Measurements from ENCODE around the gene QPCT. TPM values are rescaled to one million over a fixed set of nuclear protein-coding genes. Genes with fewer than 3 reads are reported as not detected.

The QPCT gene
- total RNA-seq, 1 donor from 2014 or later = 2.1 TPM

DNA sequence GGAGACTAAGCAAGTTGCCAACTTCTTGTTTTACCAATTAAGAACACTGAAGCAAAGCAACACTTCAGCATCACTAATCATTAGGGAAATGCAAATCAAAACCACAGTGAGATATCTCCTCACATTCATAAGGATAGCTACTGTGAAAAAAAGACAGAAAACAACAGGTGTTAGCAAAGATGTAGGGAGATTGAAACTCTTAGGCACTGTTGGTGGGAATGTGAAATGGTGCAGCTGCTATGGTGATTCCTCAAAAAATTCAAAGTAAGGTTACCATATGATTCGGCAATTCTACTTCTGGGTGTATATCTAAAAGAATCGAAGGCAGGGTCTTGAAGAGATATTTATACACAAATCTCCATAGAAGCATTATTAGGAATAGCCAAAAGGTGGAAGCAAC, 11.2 kb upstream of the QPCT start:
- peaks cover 64% of the 10 kb centered on the region for H3K27me3 Mint-ChIP-seq
- no peak overlapping the region for H3K4me3 Mint-ChIP-seq
- no peaks in the 10 kb centered on the region for H3K36me3 Mint-ChIP-seq (ENCODE audit: low read depth)
- peaks cover 2% of the 10 kb centered on the region for H3K4me1 Mint-ChIP-seq
- DNase-seq = no peak
- H3K9me3 Mint-ChIP-seq = peaks cover 5% of the 10 kb centered on the region
- intact Hi-C loops (cut with micrococcal nuclease) = no loop called here
- H3K27ac Mint-ChIP-seq = no peak overlapping the region

DNA sequence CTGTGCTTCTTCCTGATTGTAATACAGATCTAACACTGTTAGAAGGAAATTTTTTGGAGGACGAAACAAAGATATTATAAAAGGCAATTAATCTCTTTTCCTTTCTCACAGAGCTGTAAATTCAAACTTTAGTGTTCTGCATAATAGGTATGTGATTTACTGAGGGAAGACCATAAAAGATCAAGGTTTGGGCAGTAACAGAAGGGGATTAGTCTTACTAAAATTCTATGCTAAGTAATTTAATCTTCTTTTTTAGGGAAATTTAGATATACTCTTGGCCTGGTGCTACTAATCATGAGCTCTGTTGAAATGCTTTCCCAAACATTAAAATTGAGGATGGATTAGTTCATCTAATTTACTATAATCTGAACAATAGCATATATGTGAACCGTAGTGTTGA, 8.8 kb upstream of the QPCT start:
- Mint-ChIP-seq H3K27ac (no peak overlapping the region), H3K4me1 (peaks cover 2% of the 10 kb centered on the region), H3K9me3 (peaks cover 5% of the 10 kb centered on the region), H3K4me3 (no peak overlapping the region), H3K27me3 (peaks cover 72% of the 10 kb centered on the region), H3K36me3 (ENCODE audit: low read depth) (no peaks in the 10 kb centered on the region)
- intact Hi-C loops (cut with micrococcal nuclease) = no loop called here
- no peak for DNase-seq

DNA sequence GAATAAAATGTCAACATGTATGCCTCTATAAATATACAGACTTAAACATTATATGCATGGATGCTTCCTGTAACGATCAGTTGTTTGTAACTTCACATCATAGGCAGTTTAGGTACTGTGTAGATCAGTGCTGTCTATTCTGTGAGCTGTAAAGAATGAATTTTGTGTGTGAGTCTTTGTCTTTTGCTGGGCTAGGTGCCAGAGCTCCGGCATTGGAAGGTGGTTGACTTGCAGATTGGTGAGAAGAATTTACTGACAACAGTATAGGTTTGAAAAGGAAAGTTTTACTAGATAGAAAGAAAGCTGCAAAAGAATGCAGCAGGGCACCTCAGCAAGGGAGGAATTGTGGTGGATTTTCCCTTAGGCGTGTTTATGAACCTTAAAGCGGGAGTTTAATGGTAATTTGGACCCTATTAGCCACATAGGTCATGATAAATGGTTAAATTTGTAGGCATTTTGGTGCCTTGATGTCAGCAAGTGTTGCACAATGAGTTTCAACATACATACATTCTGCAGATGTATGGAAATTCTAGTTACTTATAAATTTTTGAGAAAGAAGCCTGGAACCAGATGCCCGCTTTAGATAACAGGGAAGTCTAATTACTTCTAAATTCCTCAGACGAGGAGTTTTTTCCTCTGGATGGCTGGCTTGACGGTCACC, 6.7 kb upstream of the QPCT start:
- H3K27me3 Mint-ChIP-seq = peaks cover 74% of the 10 kb centered on the region
- no peak for DNase-seq
- no peaks in the 10 kb centered on the region for H3K36me3 Mint-ChIP-seq (ENCODE audit: low read depth)
- H3K4me1 Mint-ChIP-seq = peaks cover 9% of the 10 kb centered on the region
- intact Hi-C loops (cut with micrococcal nuclease) = loop anchor here (2.0 kb wide), 1 partner anchor 13 kb away; the partner anchor contains the start of gene PRKD3
- H3K27ac Mint-ChIP-seq = no peak overlapping the region
- peaks cover 5% of the 10 kb centered on the region for H3K9me3 Mint-ChIP-seq
- H3K4me3 Mint-ChIP-seq = no peak overlapping the region

DNA sequence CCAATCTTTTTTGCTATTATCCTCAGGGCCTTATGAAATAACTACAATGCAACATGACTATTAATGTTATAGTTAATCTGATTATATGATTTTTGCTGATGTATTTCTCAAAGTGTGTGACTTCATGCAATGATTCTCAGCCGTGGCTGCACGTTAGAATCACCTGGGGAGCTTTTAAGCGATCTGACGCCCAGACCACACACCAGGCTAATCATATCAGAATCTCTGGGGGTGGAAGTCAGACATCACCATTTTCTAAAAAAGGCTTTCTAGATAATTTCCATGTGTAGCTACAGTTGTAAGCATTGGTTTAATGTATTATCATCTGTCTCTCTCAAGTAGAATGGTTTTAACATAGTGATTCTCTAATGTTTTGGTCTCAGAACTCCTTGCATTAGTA, 5.5 kb upstream of the QPCT start:
- Mint-ChIP-seq H3K4me3 (no peak overlapping the region), H3K27ac (no peak overlapping the region), H3K36me3 (ENCODE audit: low read depth) (no peaks in the 10 kb centered on the region), H3K27me3 (peaks cover 74% of the 10 kb centered on the region), H3K9me3 (no peaks in the 10 kb centered on the region), H3K4me1 (peaks cover 16% of the 10 kb centered on the region)
- no peak for DNase-seq
- intact Hi-C loops (cut with micrococcal nuclease) = loop anchor here (2.0 kb wide), 1 partner anchor 14 kb away; the partner anchor contains the start of gene PRKD3

DNA sequence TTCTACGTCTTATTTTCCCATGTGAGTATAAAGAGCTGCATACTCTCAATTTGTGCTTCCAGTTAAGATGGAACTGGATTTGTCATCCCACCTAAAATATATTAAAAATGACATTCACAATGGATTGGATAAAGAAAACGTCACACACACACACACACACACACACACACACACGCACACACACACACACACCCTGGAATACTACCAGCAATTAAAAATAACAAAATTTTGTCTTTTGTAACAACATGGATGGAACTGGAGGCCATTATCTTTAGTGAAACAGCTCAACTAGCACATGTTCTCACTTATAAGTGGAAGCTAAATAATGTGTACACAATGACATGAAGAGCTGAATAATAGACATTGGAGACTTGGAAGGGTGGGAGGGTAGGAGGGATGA, 3.8 kb upstream of the QPCT start:
- Mint-ChIP-seq H3K36me3 (ENCODE audit: low read depth) (no peaks in the 10 kb centered on the region), H3K27ac (no peak overlapping the region), H3K4me3 (no peak overlapping the region), H3K4me1 (peaks cover 22% of the 10 kb centered on the region), H3K9me3 (no peaks in the 10 kb centered on the region), H3K27me3 (peaks cover 76% of the 10 kb centered on the region)
- DNase-seq = no peak
- intact Hi-C loops (cut with micrococcal nuclease) = loop anchor here (5.0 kb wide), 1 partner anchor 37 kb away; no protein-coding TSS in a partner anchor

DNA sequence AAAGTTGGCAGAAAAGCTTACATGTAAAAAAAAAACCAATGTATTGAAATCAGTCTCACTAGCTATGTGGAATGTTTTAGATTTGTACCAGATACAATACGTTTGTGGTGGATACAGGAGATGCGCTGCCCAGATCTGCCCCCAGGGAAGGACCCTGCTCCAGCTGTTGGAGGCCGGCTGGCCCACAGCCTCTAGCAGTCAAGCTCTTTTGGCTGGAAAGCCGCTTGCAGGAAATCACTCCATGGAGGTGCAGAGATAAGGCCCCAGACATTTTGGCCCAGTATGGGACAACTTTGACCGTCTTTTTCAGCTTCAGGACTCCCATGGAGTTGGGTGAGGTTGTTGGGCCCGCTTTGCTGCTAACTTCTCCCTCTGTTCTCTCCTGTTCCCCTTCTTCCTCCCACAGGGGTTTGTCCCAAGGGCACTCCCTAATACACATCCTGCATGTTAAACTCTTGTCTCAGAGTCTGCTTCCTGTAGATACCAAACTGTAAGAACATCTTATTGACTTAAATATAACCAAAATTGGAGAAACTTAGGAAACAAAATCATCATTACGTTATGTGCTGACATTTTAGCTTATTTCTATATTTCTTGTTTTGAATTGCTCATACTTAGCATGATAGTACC, 1.7 kb upstream of the QPCT start:
- intact Hi-C loops (cut with micrococcal nuclease) = loop anchor here (2.0 to 5.0 kb wide), 2 partner anchors 22 to 35 kb away; no protein-coding TSS in a partner anchor
- H3K27ac Mint-ChIP-seq = peak overlapping the region; percentile 57
- peaks cover 79% of the 10 kb centered on the region for H3K27me3 Mint-ChIP-seq

DNA sequence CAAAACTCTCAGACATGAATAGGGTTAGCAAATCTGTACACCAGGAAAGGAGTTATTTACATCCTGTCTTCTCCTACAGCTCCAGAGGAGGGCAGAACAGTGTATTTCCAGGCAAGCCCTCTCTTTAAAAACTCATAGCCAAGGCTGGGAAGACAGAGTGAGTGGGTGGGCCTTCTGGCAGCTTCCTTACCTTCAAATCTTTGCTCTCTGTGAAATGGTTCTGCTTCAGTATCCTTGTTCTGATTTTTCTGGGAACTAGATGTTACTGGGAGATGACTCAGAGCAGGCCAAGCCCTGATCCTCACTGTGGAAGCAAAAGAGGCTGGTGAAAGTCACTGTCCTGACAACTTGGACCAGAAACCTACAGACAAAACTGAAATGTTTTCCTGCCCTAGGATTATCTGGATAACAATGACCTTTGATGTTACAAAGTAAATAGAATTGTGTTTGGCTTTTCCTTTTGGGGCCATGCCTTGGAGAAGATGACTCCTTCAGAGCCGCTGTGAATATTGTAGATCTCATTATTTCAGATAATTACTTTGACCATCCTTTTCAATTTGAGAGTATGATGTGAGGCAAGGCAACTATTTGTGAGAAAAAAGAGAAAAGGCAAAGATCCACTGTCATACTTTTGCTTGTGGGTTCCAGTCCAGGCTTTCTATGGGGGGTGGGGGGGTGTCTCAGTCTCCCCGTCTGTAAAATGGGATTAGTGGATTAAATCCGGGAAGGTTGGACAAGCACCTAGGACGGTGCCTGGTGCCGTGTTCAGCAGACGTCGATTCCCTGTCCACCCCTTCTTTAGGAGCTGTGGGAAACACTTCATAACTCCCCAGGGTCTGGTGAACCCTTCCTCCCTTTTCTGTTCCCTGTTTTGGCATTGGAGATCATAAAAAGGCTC, 644 bp upstream of the QPCT start:
- peaks cover 22% of the 10 kb centered on the region for H3K4me1 Mint-ChIP-seq
- no peaks in the 10 kb centered on the region for H3K36me3 Mint-ChIP-seq (ENCODE audit: low read depth)
- intact Hi-C loops (cut with micrococcal nuclease) = loop anchor here (2.0 to 5.0 kb wide), 2 partner anchors 21 to 34 kb away; no protein-coding TSS in a partner anchor
- DNase-seq = no peak
- no peaks in the 10 kb centered on the region for H3K9me3 Mint-ChIP-seq
- H3K27me3 Mint-ChIP-seq = peaks cover 82% of the 10 kb centered on the region
- H3K27ac Mint-ChIP-seq = no peak overlapping the region
- H3K4me3 Mint-ChIP-seq = peak overlapping the region; percentile 83

More for the DNA sequence above, 1.7 kb upstream of the QPCT start:
- no peaks in the 10 kb centered on the region for H3K36me3 Mint-ChIP-seq (ENCODE audit: low read depth)
- H3K4me3 Mint-ChIP-seq = no peak overlapping the region
- DNase-seq = no peak
- H3K9me3 Mint-ChIP-seq = no peaks in the 10 kb centered on the region
- H3K4me1 Mint-ChIP-seq = peaks cover 23% of the 10 kb centered on the region

DNA sequence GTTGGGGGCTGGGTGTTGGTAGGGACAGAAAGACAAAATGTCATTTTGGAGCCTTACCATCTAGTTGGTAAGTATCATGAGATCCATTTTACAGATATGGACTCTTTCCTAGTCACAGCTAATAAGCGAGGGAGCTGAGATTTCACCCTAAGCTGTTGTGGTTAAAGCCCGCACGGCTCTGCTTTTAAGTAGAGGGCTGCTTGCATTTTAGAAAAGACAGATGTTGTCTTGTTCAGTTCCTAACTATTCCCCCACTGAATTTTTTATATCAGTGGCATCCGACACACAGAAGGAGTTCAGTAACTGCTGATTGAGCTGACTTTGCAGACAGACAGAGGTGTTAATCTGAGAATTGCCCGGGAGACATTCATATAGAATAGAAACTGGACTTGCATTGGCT, 3.7 kb downstream of the QPCT start:
- no peaks in the 10 kb centered on the region for H3K9me3 Mint-ChIP-seq
- intact Hi-C loops (cut with micrococcal nuclease) = no loop called here
- no peaks in the 10 kb centered on the region for H3K36me3 Mint-ChIP-seq (ENCODE audit: low read depth)
- H3K4me1 Mint-ChIP-seq = peaks cover 13% of the 10 kb centered on the region
- H3K27ac Mint-ChIP-seq = no peak overlapping the region
- peaks cover 71% of the 10 kb centered on the region for H3K27me3 Mint-ChIP-seq
- no peak for DNase-seq
- no peak overlapping the region for H3K4me3 Mint-ChIP-seq

DNA sequence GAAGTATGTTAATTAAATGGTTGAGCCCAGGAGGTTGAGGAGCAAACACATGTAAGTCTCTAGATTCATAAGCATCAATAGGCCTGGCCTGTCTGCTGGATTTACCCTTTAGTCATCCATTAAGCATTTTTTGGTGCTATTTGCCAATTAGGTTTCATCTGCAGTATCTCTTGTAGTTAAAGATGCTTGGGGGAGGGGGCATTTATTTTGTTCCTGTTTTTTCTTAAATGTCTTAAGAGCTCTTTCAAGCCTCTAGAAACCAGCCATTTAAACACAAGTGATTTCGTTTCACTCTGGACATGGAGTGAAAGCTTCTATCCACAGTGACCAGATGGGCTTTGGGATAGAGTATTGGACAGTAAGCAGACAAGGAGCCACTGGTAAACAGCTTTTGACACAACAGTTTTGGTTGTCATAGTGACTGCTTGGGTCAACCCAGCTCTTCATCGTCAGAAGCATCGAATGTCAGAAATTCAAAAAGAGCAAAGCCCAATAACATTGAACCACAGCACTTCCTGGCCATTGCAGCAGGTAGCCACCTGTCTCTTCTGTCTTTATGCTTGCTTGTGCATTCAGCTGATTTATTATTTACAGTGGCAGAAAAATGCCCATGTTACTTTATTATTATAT, 4.9 kb downstream of the QPCT start:
- no peaks in the 10 kb centered on the region for H3K9me3 Mint-ChIP-seq
- peaks cover 71% of the 10 kb centered on the region for H3K27me3 Mint-ChIP-seq
- H3K27ac Mint-ChIP-seq = no peak overlapping the region
- peaks cover 7% of the 10 kb centered on the region for H3K4me1 Mint-ChIP-seq
- H3K36me3 Mint-ChIP-seq (ENCODE audit: low read depth) = no peaks in the 10 kb centered on the region
- H3K4me3 Mint-ChIP-seq = no peak overlapping the region
- intact Hi-C loops (cut with micrococcal nuclease) = no loop called here
- no peak for DNase-seq

DNA sequence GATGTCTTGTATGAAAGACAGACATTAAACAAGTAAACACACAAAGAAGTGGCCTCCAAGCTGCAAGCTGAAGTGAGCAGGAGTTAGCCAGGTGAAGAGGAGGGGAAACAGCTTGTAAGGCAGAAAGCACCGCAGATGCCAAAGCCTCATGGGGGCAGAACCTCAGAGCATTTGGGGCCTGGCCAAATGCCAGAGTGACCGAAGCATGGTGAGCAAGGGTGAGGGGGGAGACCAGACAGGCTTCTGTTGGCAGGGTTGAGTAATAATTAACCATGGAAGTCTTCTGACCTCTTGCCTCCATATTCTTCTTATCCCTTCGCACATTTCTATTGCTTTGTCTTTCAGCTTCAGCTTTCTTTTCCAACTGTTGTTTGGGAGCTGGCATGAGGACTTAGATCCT, 5.6 kb downstream of the QPCT start:
- H3K27me3 Mint-ChIP-seq = peaks cover 72% of the 10 kb centered on the region
- no peak overlapping the region for H3K27ac Mint-ChIP-seq
- intact Hi-C loops (cut with micrococcal nuclease) = no loop called here
- no peak overlapping the region for H3K4me3 Mint-ChIP-seq
- peaks cover 5% of the 10 kb centered on the region for H3K4me1 Mint-ChIP-seq
- no peak for DNase-seq
- H3K9me3 Mint-ChIP-seq = no peaks in the 10 kb centered on the region
- H3K36me3 Mint-ChIP-seq (ENCODE audit: low read depth) = no peaks in the 10 kb centered on the region

DNA sequence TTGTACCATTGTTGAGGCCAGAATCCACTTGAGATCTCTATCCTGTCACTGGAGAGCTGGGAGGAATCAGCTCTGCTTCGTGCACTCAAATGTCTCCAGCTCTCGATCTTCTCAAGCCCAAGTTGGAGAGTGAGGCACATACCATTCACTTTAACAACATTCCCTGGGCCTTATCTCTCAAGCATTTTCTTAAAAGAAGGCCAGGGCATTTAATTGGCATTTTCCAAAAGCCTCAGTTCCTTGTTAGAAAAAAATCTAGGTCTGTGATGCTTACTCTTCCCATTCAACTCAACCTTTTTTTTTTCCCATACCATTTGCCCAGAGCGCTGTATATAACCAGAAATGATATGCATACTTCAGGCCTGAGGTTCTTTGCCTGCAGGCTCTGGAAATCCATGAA, 10.1 kb downstream of the QPCT start:
- H3K4me3 Mint-ChIP-seq = no peak overlapping the region
- H3K9me3 Mint-ChIP-seq = no peaks in the 10 kb centered on the region
- no peaks in the 10 kb centered on the region for H3K36me3 Mint-ChIP-seq (ENCODE audit: low read depth)
- intact Hi-C loops (cut with micrococcal nuclease) = no loop called here
- H3K4me1 Mint-ChIP-seq = no peaks in the 10 kb centered on the region
- H3K27me3 Mint-ChIP-seq = peaks cover 65% of the 10 kb centered on the region
- H3K27ac Mint-ChIP-seq = no peak overlapping the region
- DNase-seq = no peak

DNA sequence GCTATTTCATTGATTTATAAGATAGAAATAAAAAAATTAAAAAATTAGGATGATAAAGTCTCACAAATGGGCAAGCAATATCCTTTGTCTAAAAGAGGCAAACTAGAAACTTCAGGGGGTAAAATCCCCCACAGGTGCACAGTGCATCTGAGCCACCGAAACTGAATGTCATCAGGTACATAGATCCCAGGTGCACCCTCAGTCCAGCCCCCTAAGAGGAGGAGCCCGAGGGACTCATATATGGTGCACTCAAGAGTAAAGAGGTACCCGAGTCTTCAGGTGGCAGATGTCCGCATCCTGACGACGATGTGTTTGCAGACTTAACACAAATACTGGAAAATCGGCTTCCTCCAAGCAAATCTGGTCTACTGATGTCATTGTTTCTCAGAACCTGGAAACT, 11.3 kb downstream of the QPCT start:
- Mint-ChIP-seq H3K27ac (no peak overlapping the region), H3K36me3 (ENCODE audit: low read depth) (no peaks in the 10 kb centered on the region), H3K4me3 (no peak overlapping the region), H3K4me1 (no peaks in the 10 kb centered on the region), H3K27me3 (peaks cover 69% of the 10 kb centered on the region), H3K9me3 (no peaks in the 10 kb centered on the region)
- intact Hi-C loops (cut with micrococcal nuclease) = no loop called here
- no peak for DNase-seq

DNA sequence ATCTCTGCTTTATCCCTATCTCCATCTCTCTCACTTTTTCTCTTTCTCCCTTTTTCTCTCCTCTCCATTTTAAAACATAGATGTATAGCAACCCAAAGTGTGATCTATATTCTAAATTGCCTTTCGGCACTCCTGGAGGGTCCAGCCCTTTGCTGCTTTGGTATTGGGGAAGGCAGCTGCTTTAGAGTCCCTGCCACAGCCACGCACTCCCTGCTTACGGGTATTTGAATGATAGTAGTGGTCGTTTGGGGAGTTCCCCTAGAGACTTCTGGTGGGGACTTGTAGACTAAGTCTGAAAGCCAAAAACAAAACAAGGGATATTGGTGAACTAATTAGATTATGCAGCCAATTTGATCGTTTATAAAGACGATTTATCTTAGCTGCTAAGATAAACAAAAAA, 11.9 kb downstream of the QPCT start:
- DNase-seq = no peak
- intact Hi-C loops (cut with micrococcal nuclease) = no loop called here
- no peaks in the 10 kb centered on the region for H3K36me3 Mint-ChIP-seq (ENCODE audit: low read depth)
- H3K4me3 Mint-ChIP-seq = no peak overlapping the region
- peaks cover 73% of the 10 kb centered on the region for H3K27me3 Mint-ChIP-seq
- no peaks in the 10 kb centered on the region for H3K9me3 Mint-ChIP-seq
- H3K27ac Mint-ChIP-seq = no peak overlapping the region
- no peaks in the 10 kb centered on the region for H3K4me1 Mint-ChIP-seq
